GM20000 (cell line): ENCODE results near the gene PRKAG3.

Experiments used
- DNase-seq: peaks from one replicate; pipeline ENCODE4 v3.0.0; 2012; ENCODE audit warnings: low spot score
- CTCF ChIP-seq: IDR thresholded peaks from 2 replicates; pipeline ENCODE4 v1.5.1; 2012; ENCODE audit warnings: mild to moderate bottlenecking, control low read depth; ENCODE audit errors: extremely low read depth, missing control alignments

PRKAG3 gene

GRCh38 chr2:218831378-218831990 is at the start of gene PRKAG3:
Gene PRKAG3 (minus strand): TSS chr2:218831803.
- DNase-seq, result no peak
- no peak for TF ChIP-seq CTCF

- TF ChIP-seq CTCF, result no peak
These were observed 49.4 kb upstream of the PRKAG3 start for GRCh38 chr2:218880859-218881594.

GRCh38 chr2:218880102-218880858 is 48.7 kb upstream of the PRKAG3 start, which contains the start of gene WNT10A:
Gene WNT10A (plus strand): TSS chr2:218880852. CDS start chr2:218880996, 144 bp downstream.
- peak; percentile 93 for DNase-seq
- peak; percentile 13 for TF ChIP-seq CTCF

More at GRCh38 chr2:218880859-218881594, 49.4 kb upstream of the PRKAG3 start:
- no peak for DNase-seq

GRCh38 chr2:218879776-218880101 is 48.1 kb upstream of the PRKAG3 start:
- TF ChIP-seq CTCF, result no peak
- DNase-seq, result no peak

GRCh38 chr2:218878926-218879761 is 47.5 kb upstream of the PRKAG3 start:
- no peak for DNase-seq
- TF ChIP-seq CTCF, result no peak

- TF ChIP-seq CTCF, result no peak
- no peak for DNase-seq
These were observed 46.9 kb upstream of the PRKAG3 start for GRCh38 chr2:218878486-218878885.

GRCh38 chr2:218877891-218878290 is 46.3 kb upstream of the PRKAG3 start:
- no peak for TF ChIP-seq CTCF
- no peak for DNase-seq
